HFFc6 (cell line): Measurements from ENCODE around the gene CARMIL1. TPM values are rescaled to one million over a fixed set of nuclear protein-coding genes. Genes with fewer than 3 reads are reported as not detected.

Experiments
- DNase-seq: peaks from one replicate; pipeline ENCODE4 v3.0.0-alpha.2; 2018
- H3K27ac Mint-ChIP-seq: 2 replicates; pipeline ENCODE4 v1.8.0; 2020; ENCODE audit warnings: mild to moderate bottlenecking, mixed read lengths
- H3K27me3 Mint-ChIP-seq: 2 replicates; pipeline ENCODE4 v1.8.0; 2021; ENCODE audit warnings: mild to moderate bottlenecking, moderate library complexity, mixed read lengths; ENCODE audit not compliant: insufficient read depth
- H3K36me3 Mint-ChIP-seq: 2 replicates; pipeline ENCODE4 v1.8.0; 2021; ENCODE audit warnings: low read depth, mixed read lengths
- H3K4me1 Mint-ChIP-seq: 2 replicates; pipeline ENCODE4 v1.8.0; 2020; ENCODE audit warnings: low read depth, mixed read lengths
- H3K4me3 Mint-ChIP-seq: 2 replicates; pipeline ENCODE4 v1.8.0; 2020; ENCODE audit warnings: mild to moderate bottlenecking, moderate library complexity, mixed read lengths
- H3K9me3 Mint-ChIP-seq: 2 replicates; pipeline ENCODE4 v1.8.0; 2020; ENCODE audit warnings: mild to moderate bottlenecking, mixed read lengths
- total RNA-seq, 6 experiments: library from RNA; stranded (reverse); fragmentation: NEBNext Ultra II Directional; extraction: Animal tissue kit (Norgen Biotek cat#: 25700); gene quantifications; 2 replicates in 1 of 6; 3 replicates in 5 of 6; pipeline ENCODE4 v1.2.3, GENCODE V29; 2021
- TF ChIP-seq, protein P1 (sequence below): fragments of 200-600 bp; sonication (generic); IDR thresholded peaks from 2 replicates; pipeline ENCODE4 v1.5.0; 2021; ENCODE audit warnings: antibody characterized with exemption, mild to moderate bottlenecking

Gene CARMIL1
- total RNA-seq, 6 experiments from 2014 or later: 12.2 to 15.6 (median 13.7) TPM

DNA sequence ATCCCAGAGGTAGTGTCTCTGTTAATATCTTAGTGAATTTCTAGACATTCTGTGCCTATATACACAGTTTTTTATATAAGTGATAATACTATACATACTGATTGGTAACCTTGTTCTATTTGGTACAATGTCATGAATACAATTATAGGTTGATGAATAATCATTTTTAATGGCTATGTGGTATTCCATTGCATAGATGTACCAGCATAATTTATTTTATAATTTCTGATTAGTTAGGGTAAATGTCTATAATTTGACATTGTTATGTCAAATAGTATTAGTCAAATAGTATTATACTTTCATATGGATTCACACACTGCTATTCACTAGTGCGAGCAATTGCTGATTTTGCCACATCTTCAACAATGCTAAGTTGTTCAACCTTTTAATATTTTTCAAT, 262.1 kb downstream of the CARMIL1 start:
- TF ChIP-seq, protein P1, sequence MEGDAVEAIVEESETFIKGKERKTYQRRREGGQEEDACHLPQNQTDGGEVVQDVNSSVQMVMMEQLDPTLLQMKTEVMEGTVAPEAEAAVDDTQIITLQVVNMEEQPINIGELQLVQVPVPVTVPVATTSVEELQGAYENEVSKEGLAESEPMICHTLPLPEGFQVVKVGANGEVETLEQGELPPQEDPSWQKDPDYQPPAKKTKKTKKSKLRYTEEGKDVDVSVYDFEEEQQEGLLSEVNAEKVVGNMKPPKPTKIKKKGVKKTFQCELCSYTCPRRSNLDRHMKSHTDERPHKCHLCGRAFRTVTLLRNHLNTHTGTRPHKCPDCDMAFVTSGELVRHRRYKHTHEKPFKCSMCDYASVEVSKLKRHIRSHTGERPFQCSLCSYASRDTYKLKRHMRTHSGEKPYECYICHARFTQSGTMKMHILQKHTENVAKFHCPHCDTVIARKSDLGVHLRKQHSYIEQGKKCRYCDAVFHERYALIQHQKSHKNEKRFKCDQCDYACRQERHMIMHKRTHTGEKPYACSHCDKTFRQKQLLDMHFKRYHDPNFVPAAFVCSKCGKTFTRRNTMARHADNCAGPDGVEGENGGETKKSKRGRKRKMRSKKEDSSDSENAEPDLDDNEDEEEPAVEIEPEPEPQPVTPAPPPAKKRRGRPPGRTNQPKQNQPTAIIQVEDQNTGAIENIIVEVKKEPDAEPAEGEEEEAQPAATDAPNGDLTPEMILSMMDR: no peak

DNA sequence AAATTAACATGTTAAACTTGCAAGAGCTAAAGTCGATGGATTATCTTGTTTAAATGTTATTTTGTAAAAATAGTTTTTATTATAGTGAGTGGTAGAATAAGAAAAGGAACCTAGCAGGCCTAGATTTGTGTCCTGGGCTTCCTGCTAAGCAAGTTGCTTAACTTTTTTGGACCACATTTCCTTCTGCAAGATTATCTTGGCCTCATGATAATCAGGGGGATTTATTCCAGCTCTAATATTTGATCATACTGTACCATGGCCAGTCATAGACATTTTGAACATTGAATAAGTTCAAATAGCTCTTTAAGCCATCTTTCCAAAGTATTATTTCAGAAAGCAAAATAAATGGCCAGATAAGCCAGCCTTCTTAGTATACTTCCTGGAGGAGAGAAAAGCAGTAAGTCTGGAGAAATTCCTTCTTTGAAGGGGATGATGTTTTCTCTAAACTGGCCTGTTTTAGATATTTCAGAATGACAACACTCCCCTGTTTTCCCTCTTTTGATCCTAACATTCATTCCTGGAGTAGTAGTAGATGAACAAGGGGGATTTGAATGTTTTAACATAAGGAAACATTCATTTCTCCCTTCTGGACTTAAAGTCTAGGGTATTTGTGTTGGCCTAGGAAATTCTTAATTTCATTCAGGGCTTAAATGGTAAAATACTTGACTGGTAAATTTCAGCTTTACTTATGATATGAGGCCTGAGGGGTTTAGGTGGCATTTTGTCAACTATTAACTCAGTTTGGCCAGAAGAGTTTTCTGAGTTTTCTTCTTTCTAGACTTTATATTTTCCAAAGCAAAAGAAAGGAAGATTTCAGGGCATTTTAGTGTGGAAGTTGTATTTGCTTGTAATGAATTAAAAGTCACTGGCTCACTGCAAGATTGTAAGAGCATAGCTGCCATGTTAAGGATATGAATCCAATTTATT, 264.1 kb downstream of the CARMIL1 start:
- H3K4me3 Mint-ChIP-seq: no peak overlapping the region
- H3K9me3 Mint-ChIP-seq: no peaks in the 10 kb centered on the region
- H3K36me3 Mint-ChIP-seq: no peaks in the 10 kb centered on the region
- no peak overlapping the region for H3K27ac Mint-ChIP-seq
- H3K4me1 Mint-ChIP-seq: no peaks in the 10 kb centered on the region
- no peaks in the 10 kb centered on the region; the same call in 1 of the 2 replicates for H3K27me3 Mint-ChIP-seq
- TF ChIP-seq, protein P1: no peak
- no peak for DNase-seq

More for the DNA sequence above, 262.1 kb downstream of the CARMIL1 start:
- H3K27ac Mint-ChIP-seq: no peak overlapping the region
- no peaks in the 10 kb centered on the region for H3K4me1 Mint-ChIP-seq
- H3K36me3 Mint-ChIP-seq: no peaks in the 10 kb centered on the region
- DNase-seq: no peak
- no peak overlapping the region for H3K4me3 Mint-ChIP-seq
- H3K27me3 Mint-ChIP-seq: no peaks in the 10 kb centered on the region; the same call in 1 of the 2 replicates
- no peaks in the 10 kb centered on the region for H3K9me3 Mint-ChIP-seq

DNA sequence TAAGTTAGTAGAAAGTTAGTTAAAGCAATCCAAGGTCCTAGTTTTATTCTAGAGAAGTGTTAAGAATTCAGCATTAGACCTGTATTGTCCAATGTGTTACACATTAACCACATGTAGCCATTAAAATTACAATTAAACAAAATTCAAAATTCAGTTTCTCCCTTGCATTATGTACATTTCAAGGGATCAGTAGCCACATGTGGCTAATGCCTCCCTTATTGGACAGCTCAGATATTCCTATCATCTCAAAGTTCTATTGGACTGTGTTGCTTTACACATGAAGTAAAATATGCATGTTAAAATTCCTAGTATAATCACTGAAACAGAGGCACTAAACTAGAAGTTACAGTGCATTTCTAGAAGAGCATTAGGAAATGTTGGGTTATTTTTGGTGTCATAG, 265.7 kb downstream of the CARMIL1 start:
- Mint-ChIP-seq H3K27ac (no peak overlapping the region), H3K36me3 (no peaks in the 10 kb centered on the region), H3K4me3 (no peak overlapping the region), H3K9me3 (no peaks in the 10 kb centered on the region), H3K4me1 (no peaks in the 10 kb centered on the region), H3K27me3 (no peaks in the 10 kb centered on the region; the same call in 1 of the 2 replicates)
- no peak for DNase-seq
- TF ChIP-seq, protein P1: no peak

DNA sequence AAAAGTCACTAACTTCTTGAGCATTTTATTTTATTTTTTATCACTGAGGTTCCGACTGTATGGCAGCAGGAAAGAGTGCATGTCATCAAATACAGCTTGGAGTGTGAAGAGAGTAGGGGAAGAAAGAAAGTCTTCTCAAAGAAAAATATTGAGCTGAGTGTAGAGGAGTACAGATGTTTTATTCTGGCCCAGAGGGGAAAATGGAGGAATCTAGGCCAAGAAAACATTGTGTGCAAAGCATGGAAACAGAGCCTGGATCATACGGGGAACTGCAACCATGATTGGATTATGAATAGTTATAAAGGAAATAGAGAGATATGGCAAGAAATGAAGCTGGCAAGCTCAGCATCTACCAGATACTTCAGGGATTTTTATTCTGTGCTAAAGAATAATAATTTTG, 268.6 kb downstream of the CARMIL1 start:
- no peak for DNase-seq
- Mint-ChIP-seq H3K27me3 (no peaks in the 10 kb centered on the region; the same call in 1 of the 2 replicates), H3K27ac (no peak overlapping the region), H3K4me3 (no peak overlapping the region), H3K36me3 (no peaks in the 10 kb centered on the region), H3K9me3 (no peaks in the 10 kb centered on the region), H3K4me1 (no peaks in the 10 kb centered on the region)
- TF ChIP-seq, protein P1: no peak

DNA sequence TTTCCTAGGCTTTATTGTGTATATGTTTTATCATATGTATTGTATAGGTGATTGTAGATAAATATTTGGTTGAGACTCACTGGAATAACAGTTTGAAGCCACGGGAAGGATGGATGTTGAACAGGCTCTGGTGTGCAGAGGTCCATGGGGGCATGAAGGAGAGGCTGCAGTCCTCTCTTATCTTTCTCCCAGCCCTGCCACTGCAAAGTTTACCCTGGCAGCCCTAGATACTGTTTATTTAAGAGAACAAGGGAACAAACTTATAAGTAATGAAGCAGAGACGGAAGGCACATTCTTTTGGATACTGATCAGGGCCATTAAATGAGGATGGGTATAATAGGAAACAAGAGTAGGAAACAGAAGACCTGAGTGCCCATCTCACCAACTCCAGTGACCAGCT, 269.3 kb downstream of the CARMIL1 start:
- H3K4me3 Mint-ChIP-seq: no peak overlapping the region

More for the DNA sequence above, 269.3 kb downstream of the CARMIL1 start:
- no peaks in the 10 kb centered on the region; the same call in 1 of the 2 replicates for H3K27me3 Mint-ChIP-seq
- H3K36me3 Mint-ChIP-seq: no peaks in the 10 kb centered on the region
- TF ChIP-seq, protein P1: no peak
- H3K9me3 Mint-ChIP-seq: no peaks in the 10 kb centered on the region
- H3K27ac Mint-ChIP-seq: no peak overlapping the region
- DNase-seq: no peak
- peaks cover 5% of the 10 kb centered on the region; the same call in 1 of the 2 replicates for H3K4me1 Mint-ChIP-seq
